Measurements from ENCODE around the gene C10orf67.

C10orf67 gene

DNA sequence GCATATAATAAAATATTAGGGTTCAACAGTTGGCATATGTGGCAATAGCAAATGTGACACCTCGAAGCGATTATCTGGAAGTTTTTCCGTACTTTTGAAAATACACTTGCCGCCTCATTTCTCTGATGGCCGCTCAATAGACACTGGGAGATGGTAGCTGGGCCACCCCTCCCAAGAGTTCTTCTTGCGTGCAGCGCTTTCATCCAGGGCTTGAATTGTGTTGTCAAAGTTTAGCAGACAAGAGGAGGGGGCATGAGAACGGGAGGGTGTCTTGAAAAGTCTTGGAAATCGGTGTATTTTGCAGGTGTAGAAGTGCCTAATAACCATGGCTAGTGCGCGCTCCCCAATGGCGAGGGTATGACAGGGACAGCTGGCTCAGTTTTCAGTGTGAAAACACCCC lies 144.0 kb downstream of the C10orf67 start:
- DNase-seq (ENCODE audit: extremely low read depth in 1 of 2, low read depth in 1 of 2) = no peak

DNA sequence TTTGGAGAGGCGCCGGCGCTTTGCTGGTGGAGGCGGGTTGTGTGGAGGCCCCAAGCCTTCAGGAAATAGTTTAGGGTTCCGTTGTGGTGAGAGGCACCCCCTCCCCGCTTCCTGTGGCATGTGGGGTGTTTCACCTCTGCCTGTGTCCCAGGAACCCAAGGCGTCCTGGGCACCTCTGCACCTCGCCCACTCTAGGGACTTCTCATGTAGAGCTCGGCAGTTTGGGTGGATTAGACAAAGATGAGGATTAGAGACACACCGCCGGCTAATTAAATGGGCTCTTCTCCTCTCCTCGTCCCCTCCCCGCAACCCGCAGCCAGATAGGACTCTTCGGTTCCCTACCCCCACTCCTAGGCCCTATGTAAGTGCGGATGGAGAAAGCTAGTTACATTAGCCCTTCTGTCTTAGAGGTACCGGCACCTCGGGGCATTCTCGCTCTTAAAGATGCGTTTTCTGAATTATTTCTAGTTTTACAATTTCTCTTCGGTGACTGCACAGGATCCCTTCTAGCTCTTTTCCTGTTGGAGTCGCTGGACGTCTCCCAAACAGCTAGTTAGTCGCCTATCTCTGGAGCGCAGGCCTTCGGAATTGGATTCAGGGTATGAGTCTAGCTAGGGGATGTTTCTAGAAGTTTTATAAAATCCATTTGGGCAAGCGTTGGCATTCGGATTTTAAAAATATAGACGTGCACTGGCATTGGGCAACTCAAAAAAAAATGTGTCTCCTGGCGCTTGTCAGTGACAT lies 144.7 kb downstream of the C10orf67 start:
- DNase-seq (ENCODE audit: extremely low read depth in 1 of 2, low read depth in 1 of 2) = no peak

DNA sequence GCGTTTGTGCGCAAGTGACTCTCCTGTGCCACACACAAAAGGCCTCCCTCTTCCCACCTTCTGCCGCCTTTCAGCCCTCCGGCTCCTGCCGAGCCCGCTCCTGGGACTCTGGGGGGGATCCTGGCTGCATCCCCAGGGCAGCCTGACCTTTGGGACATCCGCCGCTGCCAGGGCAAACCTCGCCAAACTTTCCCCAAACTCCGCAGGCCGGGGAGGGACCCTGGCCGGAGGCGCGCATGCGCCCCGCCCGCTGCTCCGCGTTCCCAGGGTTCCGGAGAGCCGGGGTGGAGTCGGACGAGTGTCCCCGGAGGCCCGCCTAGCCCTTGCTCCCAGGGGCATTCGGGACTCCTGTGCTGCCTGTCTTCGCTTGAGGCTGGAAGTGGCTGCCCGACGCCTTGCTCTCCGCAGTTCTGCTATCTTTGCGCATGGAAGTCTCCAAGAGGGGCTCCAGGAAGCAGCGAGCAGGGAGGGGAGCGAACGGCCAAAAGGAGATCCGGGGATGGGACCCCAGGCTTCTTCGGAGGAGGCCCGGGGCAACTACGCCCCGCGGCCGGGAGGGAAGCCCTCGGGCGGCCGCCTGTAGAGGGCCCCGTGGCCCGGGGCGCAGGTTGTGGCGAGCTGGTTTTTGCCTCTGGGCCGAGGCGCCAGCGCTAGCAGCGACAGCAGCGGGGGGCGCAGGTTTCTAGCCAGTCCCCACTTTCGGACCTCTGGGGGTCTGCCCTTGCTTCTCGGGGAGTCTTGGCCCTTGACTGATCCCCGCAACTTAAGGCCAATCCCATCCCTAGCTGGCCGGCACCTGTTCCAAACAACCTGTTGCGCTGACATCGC lies 145.4 kb downstream of the C10orf67 start:
- DNase-seq (ENCODE audit: extremely low read depth in 1 of 2, low read depth in 1 of 2) = no peak

DNA sequence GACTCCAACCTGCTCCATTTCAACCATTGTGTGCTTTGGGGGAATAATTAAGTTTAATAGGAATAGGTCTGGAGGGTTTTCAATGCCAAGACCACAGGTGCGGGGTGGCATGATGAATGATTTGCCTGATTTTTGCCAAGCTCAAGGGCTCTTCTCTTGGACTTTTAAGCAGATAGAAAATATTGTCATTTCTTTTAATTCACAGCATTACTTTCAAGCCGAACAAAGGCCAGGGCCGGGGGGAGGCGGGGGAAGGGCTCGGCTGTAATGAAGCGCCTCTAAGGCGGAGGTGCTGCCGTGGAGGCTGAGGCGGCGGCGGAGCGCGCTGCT lies 146.0 kb downstream of the C10orf67 start:
- no peak for DNase-seq (ENCODE audit: extremely low read depth in 1 of 2, low read depth in 1 of 2)

DNA sequence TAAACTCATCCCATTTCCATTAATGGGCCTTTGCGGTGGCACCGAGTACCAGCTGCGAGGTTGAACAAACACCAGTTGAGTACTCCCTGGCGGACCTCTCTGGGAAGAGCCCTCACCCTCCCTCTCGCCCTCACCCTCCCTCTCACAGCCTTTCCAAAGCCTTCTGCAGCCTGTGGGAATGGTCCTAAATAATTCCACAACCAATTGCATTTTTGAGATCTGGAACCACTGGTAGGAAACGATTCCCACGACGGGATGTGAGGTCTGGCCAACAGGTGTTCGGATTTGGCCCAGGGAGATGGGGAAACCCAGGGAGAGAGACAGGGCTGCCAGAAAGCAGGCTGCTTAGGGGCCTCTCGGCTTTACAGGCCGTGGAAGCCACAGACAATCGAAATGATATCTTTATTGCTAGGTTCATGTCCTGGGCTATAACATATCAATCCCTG lies 147.2 kb downstream of the C10orf67 start:
- no peak for DNase-seq (ENCODE audit: extremely low read depth in 1 of 2, low read depth in 1 of 2)

DNA sequence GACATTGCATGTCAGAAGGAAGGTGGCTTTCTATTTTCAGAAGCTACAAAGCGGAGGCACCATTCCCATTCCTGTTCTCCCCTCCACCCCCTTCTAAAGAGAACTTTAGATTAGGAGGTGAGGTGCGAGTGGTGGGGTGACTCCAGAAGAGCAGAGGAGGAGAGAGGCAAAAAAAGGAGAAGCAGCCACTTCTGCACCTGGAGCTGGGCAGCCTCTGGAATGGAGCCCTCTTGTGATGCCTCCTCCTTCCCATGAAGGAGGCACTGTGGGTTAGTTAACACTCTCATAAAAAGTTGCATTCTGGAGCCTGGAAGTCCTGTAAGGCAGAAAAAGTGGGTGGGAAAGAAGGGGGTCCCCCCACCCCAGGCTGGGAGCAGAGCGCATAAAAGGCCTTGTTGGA lies 147.7 kb downstream of the C10orf67 start:
- DNase-seq (ENCODE audit: extremely low read depth in 1 of 2, low read depth in 1 of 2) = no peak

DNA sequence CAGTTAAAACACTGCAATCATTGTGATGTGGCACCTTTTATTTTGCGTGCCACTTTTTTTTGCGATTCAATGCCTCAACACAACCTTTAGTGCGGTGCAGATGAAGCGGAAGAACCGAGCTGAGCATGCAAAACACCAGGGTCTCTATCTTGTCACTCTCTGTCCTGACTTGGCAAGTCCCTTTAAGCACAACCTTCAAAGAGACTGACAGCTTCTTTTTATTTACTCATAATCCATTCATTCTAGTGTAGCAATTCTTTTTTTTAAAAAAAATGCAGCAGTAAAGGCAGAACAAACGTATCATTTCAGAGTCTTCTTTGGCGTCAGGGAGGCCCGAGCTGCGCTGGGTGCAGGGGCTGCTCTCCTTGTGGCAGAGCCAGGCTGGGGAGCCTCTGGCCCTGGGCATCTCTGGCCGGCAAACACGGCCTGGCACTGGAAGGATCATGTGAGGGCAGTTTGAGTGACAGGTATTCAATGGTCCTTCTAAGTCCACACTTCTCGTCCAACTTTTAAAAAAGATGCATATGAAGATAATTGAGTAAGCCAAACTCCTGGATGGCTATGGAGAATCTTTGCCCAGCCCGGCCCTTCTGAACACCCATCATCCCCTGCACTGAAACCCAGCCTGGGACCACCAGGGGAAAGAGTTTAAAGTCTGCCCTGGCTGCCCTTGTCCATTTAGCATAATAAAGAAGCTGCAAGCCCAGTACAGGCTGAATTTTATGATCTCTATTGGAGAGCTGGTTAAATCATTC lies 148.6 kb downstream of the C10orf67 start:
- DNase-seq (ENCODE audit: extremely low read depth in 1 of 2, low read depth in 1 of 2) = no peak

DNA sequence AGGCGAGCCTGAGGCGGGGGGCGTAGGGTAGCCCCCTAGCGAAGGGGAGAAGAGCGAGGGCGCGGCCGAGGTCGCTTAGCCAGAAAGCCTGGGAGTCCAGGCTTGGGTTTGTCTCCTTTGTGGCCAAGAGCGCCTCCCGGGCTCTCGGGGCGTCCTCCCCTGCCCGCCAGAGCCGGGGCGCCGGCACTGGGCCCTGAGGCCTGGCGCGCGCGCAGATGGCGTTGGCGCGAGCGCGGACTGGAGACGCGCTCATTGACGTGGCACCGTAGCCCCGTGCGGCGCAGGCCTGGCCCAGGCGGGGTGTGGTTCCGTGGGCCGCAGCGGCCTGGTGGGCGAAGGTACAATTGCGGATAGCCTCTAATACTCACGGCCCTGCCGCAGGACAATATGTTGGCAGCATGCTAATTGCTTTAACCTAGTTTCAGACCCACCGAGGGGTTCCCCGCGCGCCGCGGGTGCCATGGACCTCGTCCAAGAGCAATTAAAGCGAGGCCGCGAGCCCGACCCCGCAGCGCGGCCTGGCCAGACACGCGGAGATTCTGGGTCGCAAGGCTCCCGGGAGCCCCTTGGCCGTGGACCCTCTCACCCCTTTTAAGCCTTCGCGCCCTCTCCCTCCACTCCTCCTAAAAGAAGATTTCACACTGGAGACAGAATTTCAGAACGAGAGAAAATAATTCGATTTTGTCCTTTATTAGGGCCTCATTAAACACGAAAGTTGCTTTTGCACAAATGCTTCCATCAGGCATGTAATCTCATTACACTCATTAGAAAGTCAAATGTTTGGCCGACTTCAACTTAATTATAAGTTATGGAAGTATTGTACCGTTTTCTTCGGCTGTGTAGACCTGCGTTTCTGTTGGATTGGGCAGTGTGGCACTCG lies 149.4 kb downstream of the C10orf67 start:
- no peak for DNase-seq (ENCODE audit: extremely low read depth in 1 of 2, low read depth in 1 of 2)

DNA sequence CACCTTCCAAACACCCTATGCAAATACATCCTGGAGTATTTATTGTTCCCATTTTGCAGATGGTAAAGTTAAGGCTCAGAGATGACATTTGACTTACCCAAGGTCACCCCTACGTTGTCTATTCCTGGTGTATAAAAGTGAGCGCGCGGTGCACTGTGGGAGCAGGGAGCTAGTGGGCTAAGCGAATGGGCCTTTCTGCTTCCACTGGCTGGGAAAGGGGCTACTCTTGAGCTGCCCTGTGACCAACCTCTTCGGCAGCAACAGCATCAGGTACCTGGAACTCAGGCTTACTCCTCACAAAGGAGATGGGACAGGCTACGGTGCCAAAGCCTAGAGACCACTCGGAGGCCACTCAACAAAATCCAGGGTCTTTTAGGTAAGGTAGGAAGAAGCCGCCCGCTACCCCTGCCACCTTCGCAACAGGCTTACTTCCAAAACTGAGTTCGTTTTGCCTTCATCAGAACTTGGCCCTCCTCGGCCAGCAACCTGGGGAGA lies 150.1 kb downstream of the C10orf67 start:
- no peak for DNase-seq (ENCODE audit: extremely low read depth in 1 of 2, low read depth in 1 of 2)

DNA sequence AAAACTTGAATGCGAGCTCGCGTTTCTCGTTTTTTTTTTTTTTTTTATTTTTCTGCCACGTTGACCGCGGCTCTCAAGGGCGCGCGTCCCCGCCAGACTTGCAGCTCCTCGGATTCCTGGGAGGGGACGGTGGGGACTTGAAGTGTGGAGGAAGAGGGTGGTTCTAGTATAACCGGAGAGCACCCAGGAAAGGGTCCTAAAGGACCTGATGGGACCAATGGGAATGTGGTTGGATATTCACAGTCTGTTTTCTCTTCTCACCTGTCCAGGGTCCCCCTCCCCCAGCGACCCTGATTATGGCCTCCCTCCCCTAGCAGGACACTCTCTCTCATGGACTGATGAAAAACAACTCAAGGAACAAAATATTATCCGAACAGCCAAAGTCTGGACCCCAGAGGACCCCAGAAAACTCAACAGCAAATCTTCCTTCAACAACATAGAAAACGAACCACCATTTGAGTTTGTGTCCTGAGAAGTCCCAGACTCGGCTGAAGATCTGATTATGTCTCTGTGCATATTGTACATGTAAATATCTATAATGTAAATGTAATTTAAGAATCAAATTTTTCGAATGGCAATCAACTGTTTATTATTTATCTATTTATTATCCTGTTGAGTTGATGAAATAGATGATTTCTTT lies 151.0 kb downstream of the C10orf67 start:
- no peak for DNase-seq (ENCODE audit: extremely low read depth in 1 of 2, low read depth in 1 of 2)

DNA sequence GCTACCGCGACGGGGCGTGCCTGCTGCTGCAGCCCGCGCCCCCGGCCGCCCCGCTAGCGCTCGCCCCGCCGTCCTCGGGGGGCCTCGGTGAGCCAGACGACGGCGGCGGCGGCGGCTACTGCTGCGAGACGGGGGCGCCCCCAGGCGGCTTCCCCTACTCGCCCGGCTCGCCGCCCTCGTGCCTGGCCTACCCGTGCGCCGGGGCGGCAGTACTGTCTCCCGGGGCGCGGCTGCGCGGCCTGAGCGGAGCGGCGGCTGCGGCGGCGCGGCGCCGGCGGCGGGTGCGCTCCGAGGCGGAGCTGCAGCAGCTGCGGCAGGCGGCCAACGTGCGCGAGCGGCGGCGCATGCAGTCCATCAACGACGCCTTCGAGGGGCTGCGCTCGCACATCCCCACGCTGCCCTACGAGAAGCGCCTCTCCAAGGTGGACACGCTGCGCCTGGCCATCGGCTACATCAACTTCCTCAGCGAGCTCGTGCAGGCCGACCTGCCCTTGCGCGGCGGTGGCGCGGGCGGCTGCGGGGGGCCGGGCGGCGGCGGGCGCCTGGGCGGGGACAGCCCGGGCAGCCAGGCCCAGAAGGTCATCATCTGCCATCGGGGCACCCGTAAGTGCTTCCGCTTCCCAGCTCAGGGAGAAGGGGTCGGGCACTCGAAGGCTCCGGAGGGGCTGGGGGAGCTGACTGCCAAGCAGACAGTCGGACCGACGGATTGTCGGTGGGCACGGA lies 151.7 kb downstream of the C10orf67 start:
- no peak for DNase-seq (ENCODE audit: extremely low read depth in 1 of 2, low read depth in 1 of 2)

DNA sequence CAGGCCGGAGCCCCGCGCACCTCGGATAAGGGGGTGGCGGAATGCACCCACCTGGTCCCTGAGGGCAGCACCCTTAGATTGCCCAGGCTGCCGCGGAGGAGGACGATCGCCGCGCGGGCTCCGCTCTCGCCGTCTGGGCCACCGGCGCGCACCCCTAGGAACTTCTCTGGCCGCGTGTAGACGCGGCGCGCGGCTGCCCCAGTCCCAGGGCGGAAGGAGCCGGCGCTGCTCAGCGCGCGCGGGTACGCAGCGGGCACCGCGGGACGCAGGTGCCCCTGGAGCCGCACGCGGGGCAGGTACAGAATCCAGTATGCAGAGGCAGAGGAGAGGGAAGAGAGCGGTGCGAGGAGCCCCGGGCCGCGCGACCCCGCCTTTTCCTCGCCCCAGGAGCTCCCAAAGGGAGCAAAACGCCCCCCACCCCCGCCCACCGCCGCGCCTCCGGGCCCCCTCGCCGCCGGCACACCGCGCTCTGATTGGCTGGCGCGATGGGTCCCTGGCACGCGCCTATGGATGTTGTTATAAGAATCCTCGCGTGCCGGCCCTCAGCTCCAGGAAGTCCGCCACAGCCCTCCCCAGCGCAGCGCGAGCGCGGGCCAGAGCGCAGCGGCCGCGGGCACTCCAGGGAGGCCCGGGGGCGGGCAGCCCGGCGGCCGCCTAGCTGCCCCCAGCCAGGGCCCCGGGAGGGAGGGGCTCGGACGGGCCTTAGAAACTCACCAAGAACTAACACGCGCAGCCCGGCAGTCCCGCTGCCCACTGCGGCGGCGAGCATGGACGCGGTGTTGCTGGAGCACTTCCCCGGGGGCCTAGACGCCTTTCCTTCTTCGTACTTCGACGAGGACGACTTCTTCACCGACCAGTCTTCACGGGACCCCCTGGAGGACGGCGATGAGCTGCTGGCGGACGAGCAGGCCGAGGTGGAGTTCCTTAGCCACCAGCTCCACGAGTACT lies 152.6 kb downstream of the C10orf67 start, which contains the start of gene PTF1A:
Gene PTF1A, plus strand, starts transcription at position 549 of the 948 bp plus-strand sequence. Its CDS starts 219 bp downstream, at position 768.
- DNase-seq (ENCODE audit: extremely low read depth in 1 of 2, low read depth in 1 of 2) = no peak

DNA sequence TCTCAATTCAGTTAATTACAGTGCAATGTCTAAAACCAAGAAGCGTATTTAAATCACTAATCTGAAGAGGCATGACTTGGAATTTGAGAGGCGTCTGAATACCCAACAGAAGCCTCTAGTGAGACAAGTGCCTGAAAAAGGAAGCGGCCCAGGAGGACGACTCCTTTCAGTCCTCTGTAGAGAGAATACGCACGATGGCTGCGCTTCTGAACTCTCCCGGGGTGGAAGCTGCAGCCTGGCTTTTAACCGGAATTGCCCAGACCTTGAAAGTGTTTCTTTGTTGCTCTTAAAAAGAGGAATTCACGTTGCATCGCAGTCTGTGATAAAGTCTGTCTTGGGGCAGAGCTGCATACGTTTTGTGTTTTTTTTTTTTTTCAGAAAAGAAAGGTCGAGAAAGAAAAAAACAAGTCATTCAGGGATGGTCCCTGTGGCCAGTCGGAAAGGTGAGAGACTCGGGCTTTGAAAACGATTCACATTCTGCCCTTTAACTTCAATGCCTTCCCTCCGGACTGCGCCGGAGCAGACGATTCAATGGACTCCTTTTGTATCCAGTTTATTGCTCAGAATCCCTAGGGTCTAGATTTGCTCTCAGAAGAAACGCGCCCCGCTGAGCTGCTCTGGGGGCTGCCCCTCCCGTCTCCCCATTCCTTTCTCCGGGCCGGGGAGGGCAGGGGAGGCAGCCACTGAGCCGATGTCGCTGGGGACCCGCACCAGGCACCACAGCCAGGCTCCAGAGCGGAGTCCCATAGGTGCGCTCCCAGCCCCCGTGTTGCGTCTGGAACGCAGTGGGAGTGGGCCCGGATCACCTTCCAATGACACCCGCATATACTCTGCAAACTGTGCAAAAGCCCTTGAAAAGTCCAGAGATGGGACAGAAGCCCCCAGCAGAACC lies 153.5 kb downstream of the C10orf67 start:
- no peak for DNase-seq (ENCODE audit: extremely low read depth in 1 of 2, low read depth in 1 of 2)

DNA sequence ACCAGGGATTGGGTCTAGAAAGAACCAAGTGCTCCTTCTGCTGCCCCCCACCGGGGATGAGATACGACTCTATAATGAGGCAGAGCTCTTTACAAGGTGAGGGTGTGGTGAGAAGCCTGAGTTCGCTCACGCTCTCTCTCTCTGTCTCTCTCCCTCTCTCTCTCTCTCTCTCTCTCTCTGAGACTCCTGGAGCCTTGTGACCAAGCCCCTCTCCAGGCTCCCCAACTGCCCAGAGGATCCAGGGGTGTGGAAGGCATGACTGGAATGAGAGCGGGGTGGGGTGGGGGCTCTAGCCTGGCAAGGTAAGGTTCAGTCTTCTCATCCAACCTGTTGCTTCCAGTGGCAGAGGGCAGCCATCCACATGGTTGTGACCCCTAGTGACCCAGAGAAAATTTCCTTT lies 155.6 kb downstream of the C10orf67 start:
- DNase-seq (ENCODE audit: extremely low read depth in 1 of 2, low read depth in 1 of 2) = no peak

DNA sequence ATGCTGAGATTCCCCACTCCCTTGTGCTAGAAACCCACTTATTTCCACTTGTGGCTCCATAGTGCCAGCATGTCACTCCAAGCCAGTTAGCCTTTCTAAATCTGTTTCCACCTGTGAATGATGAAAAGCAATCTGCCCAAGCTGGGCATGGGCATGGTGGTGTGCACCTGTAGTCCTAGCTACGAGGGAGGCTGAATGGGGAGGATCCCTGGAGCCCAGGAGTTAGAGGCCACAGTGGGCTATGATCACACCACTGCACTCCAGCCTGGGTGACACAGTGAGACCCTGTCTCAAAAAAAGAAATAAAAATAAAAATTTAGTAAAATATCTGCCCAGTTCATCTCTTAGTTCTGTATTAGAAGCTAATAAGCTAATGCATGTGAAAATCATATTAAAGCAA lies 157.4 kb downstream of the C10orf67 start:
- DNase-seq (ENCODE audit: extremely low read depth in 1 of 2, low read depth in 1 of 2) = no peak

DNA sequence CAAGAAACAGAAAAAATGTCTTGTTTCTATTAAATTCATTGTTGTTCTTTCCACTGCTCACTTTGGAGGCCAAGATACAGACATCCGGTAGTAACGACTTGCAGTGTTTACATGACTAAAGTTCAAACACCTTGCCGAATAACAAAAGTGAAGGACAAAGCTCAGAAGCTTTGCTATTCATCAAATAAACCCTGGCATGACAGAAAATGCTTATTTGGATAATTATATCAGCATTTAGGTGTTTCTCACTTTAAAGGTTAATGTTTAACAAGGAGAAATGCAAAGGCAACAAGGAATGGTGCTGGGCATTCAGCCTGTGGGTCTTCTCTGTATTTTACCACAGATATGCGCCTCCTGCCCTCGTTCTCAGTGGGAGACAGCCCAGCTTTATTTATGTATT lies 157.9 kb downstream of the C10orf67 start:
- no peak for DNase-seq (ENCODE audit: extremely low read depth in 1 of 2, low read depth in 1 of 2)

DNA sequence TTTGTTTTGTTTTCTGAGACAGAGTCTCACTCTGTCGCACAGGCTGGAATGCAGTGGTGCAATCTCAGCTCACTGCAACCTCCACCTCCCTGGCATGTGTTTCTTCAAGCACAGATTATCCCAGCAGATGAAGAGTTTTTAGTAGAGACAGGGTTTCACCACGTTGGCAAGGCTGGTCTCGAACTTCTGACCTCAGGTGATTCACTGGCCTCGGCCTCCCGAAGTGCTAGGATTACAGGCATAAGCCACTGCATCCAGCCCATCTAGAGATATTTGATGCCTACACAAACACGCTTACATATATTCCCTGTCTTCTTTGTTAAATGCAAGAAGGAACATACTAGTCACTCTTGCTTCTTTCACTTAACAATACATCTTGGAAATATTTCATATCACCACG lies 158.4 kb downstream of the C10orf67 start:
- DNase-seq (ENCODE audit: extremely low read depth in 1 of 2, low read depth in 1 of 2) = no peak

Measured in stimulated activated CD8-positive, alpha-beta memory T cell treated with anti-CD3 and anti-CD28 coated beads, Interleukin-7, amount 100 ng/mL, for 48 hours (primary cell).